NCI-H2029 treated with DMSO at 0.1 percent for 48 hours (cell line): Measurements from ENCODE around the gene SPTBN1.

Source experiments
- DNase-seq: peaks from one replicate; lab custom pipeline; 2025; lab: John Stamatoyannopoulos, UW

The SPTBN1 gene

DNA sequence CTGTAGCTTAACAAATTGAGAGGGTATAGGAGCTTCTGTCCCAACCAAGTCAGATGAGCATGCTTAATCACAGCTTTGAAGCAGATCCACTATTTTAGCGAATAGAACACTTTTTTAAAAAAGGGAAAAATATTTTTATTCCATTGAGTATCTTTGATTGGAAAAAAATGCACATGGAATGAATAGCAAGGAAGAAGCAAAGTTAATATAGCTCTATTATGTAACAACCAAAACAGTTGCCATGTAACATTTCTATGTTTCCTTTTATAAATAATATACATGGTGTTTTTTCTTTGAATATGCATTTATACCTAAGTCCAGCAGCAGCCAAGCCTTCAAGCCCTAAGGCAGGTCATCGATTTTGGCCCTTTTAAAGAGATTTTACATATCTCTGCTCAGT is 21.4 kb upstream of the SPTBN1 start:
- DNase-seq: no peak

- no peak for DNase-seq
These were observed 20.6 kb upstream of the SPTBN1 start for GRCh38 chr2:54435325-54436226.

GRCh38 chr2:54437588-54437987 is 18.5 kb upstream of the SPTBN1 start:
- no peak for DNase-seq

DNA sequence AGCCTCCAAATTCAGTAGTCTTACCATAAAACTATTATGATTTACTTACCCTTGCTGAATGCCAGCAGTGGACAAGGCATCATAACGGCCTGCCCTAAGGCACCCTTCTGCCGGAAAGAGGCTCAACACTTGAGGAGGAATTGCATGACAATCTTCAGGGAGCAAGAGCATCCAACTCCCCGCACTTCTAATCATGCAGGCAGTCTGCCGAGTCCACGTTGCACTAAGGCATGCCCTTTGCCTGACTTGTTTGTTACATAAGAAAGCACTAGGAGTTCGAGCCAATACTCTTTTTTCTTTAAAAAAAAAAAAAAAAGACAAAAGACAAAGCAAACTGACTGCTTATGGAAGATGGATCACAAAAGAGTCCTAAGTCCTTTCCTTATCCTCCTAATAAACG is 17.9 kb upstream of the SPTBN1 start:
- no peak for DNase-seq

DNA sequence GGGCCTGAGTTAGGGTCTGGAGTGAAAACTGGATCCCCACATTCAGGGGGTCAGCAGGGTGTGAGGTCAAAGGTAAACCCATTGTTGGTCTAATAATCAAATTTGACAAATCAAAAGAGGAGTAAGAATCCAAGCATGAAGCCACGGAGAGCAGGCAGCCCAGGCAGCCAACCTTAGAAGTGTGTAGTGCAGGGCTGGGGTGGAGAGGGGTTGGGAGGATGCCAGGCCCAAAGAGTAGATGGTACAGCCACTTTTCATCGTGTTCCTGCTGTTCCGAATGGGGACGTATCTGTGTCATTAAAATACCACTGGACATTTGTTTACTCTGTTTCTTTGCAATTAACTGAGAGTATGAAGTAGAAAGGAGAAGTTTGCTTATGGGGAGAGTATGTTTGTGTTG is 16.5 kb upstream of the SPTBN1 start:
- DNase-seq: no peak

GRCh38 chr2:54440050-54440449 is 16.1 kb upstream of the SPTBN1 start:
- no peak for DNase-seq

DNA sequence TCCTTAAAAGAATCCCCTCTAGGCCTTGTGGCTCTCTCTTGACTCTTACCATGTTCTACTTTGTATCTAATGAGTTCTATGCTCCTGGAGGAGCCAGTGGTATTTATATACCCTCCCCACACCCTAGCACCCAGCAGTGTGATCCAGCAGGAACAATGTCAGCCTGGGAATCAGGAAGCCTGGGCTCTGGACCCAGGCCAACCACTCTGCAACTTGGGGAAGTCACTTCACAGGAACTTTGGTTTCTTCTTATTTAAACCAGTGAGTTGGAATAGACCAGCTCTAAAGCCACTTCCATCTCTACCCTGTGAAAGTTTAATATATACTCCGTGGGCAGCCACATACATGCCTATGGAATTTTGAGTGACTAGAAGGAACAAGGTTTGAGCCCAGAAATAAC is 11.6 kb upstream of the SPTBN1 start:
- no peak for DNase-seq

DNA sequence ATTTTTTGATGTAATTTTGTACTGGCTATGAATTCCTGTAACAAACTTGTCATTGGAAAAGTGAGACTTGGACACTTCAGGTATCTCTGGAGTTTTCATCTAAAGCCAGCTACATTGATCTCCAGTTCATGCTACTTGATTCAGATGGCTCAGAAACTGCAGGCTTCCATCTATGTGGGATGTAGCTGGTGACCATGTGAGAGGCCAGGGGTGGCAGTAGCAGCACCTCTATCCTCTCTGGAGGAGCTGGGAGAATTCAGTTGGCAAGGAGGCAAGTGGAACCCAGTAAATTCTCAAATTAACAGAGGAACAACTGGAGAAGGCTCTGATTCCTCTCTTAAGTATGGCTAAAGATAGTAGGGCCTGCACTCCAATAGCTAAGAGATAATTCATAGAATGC is 10.0 kb upstream of the SPTBN1 start:
- no peak for DNase-seq

DNA sequence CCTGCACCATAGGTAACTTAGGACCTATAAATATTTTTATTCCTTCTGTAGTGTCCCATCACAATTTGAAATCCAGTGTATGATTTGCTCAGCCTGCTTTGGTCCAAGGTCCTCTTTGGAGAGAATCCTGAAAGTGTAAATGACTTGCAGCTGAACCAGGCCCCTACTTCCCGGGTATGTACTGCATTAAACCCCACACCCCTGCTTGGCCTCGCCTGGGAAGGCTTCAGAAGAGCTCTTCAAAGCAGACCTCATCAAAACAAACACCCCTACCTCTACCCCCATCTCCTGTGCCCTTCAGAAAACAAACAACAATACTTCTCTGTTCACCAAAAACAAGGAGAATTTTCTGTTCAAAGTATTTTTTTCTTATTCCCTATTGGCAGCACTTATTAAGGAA is 9.5 kb upstream of the SPTBN1 start:
- no peak for DNase-seq

DNA sequence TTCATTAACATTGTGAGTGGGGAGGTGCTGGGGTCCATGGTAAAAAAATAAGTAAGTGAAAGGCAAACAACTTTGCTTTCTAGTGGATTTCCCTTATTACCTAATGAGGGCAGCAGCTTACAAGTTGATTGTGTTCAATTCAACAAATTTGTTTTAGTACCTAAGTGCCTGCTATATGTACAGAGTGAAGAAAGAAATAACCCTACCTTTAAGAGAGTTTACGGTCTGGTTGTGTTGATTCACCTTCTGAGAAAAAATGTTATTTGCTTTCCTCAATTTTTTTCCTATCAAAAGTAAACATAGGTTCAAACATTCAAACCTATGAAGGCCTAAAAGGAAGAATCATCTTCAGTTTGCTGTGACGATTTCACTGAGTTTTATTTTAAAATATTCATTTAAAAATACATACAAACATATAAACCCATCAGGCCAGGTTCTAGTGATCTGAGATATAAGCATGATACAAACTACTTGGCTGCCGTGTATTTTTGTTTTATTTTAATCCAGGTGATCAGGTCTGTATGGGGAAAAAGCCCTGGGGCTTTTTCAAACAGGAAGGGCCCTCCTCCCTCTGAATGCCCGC is 1.5 kb upstream of the SPTBN1 start:
- no peak for DNase-seq

DNA sequence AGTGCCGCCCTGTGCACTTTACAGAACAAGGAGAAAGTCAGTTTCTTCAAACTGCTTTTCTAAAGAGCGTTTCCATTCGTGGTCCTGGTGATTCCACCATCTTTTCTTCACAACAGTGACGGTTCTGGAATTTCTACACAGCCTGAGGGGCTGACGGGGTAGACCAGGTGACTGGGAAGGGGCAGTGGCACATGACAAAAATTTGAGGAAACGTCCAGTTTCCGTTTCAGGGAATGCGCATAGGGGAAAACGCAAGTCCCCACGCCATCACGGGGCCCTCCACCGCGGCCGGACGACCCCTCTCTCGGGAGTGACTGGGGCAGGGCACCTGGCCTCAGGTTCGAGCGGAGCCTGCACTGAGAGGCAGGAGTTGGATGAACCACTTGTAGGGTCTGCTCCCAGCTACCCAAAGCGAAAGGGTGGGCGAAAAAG is 980 bp upstream of the SPTBN1 start:
- no peak for DNase-seq

DNA sequence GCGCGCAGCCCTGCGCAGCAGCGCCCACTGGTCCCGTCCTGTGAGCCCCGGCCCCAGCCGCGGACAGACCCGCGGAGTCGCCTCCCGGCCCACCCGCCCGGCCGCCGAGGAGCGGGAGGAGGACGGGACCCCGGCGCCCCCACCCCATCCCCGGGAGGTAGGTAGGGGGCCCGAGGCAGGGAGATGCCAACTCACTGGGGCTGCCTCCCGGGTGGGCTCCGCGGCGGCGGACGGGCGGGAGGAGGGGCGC is 160 bp downstream of the SPTBN1 start:
- DNase-seq: no peak

DNA sequence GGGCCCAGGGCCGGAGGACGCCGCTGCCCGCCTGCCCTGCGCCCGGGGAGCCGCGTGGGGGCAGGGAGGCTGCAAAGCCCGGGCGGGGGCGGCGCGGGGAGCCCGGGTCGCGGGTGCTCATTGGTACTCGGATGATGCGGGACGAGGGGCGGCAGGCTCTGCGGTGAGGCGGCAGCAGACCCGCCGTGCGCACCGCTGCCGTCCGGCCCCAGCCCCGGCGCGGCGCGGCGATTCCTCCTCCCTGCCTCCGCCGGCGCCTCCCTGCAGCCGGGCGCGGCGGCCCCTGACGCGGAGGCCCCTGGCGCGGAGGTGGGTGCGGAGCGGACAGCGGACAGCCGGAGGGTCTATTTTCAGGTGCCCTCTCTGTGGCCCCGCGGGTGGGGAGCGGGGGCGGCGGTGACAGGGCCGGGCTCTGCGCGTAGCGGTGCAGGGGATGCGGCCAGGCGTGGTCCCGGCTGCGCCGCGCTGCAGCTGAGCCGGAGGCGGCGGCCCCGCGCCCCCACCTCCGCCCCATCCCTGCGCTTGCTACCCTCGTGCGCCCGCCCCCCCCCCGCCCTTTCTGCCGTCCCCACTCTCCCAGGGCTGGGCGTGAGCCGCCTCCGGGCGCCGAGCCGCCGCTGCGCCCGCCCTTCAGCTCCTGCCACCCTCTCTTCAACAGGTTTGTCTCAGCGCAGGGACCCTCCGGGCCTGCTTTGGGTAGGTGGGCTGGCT is 640 bp downstream of the SPTBN1 start:
- no peak for DNase-seq

DNA sequence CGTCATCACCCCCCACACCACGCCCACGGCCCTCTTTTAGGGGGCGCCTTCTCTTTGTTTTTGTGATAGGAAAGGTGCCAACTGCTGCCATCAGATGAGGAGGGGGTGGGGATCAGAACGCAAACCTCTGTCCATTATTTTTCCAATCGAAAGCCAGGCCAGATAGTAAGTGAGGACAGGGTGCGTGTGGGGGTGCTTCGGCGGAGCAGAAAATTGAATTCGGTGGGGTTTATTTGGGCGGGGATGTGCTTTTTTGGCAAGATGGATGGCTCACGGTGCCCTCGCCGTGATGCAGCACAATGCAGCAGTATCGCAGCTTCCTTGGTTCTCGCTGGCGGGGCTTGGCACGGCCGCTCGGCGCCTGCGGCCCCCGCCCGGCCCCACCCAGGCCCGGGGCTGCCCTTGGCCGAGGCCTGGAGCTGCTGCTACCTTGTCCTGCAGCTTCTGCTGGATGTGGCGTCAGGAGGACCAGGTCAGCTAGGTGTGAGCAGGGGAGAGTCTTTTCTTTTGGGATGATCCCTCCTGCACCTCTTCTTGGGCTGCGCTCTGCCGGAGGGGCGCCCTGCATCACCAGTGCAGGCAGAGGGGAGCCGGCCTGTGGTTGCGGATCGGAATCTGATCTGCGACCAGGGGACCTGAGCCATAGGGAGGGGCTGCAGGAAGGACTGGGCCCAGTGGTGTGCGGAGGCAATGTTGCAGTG is 1.3 kb downstream of the SPTBN1 start:
- DNase-seq: no peak

- DNase-seq: no peak
These were observed 2.9 kb downstream of the SPTBN1 start for GRCh38 chr2:54459037-54459441.

DNA sequence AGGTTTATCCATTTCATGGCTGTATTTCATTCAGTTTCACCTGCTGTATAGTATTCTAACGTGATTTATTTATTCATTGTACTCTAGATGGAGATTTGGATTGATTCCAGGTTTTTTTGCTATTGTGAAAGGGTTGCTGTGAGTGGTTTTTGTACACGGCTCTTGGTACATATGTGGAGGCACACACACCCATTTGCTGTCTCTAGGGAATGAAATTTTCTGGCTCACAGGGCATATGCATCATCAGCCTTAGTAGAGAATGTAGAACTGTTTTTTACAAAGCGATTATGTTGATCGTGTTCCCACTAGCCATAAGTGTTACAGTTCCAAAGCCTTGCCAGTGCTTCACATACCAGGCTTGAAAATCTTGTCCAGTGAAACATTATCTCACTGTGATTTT is 5.1 kb downstream of the SPTBN1 start:
- no peak for DNase-seq

DNA sequence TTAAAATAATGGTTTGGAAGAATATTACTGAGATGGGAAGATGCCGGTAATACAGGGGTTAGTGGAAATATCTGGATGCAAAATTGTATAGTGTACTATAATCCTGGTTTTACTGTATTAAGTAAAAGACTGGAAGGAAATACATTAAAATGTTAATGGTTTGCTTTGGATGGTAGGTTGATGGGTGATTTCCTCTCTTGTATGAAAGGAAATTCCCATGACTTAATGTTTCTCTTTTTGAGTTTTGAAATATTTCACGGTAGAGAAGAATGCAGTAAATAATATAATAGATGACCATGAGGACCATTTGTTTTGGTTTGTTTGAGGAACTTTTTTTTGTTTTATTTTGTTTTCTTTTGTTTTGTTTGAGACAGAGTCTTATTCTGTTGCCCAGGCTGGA is 8.2 kb downstream of the SPTBN1 start:
- no peak for DNase-seq

DNA sequence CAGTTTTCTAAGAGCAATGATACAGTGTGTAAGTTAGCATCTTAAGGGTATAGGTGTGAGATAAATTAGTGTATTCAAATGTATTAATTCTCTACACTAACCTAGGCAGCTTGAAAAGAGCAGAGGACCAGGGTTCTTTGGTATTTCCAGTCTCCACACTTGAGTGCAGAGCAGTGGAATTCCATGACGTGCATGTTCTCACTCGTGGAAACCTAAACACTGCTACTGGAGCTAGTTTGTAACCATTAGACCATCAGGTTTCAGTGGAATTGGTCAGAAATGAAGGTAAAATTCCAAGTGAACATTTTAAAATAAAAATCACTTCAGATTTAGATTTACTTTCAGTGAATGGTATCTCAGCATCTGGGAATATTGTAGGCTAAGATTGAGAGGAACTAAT is 9.0 kb downstream of the SPTBN1 start:
- DNase-seq: no peak

GRCh38 chr2:54466870-54467269 is 10.7 kb downstream of the SPTBN1 start:
- DNase-seq: no peak

DNA sequence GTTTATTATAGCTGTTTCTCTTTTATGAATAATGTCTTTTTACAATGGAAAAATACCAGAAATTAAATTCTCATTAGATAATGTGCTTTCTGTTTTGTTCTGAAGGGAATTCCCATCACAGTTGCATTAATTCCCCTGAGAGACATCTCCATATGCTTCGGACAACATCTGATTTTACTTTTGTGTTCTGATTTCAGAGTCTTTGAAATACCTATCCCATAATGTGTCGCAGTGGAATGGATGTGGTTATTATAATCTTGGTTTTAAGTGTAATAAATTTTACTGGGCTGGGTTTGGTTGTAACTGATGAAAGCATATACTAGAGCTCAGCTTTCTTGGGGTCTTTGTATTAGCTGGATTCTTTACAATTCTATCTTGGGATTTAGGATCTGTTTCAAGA is 12.5 kb downstream of the SPTBN1 start:
- no peak for DNase-seq

- DNase-seq: no peak
These were observed 13.4 kb downstream of the SPTBN1 start for GRCh38 chr2:54469484-54470053.

GRCh38 chr2:54470266-54470938 is 14.3 kb downstream of the SPTBN1 start:
- no peak for DNase-seq
